HFFc6 (cell line): ENCODE results near the gene TRIP11. TPM values are rescaled to one million over a fixed set of nuclear protein-coding genes. Genes with fewer than 3 reads are reported as not detected.
A peak's percentile ranks its signal among the peaks of the same experiment; 100 is the strongest.
"Not testable (repeated sequence)": the region's sequence is repeated elsewhere in the genome, so short reads cannot be mapped to it uniquely, and the experiment has no call there.

Source experiments
- DNase-seq: peaks from one replicate; pipeline ENCODE4 v3.0.0-alpha.2; 2018
- H3K27ac Mint-ChIP-seq: 2 replicates; pipeline ENCODE4 v1.8.0; 2020; ENCODE audit warnings: mild to moderate bottlenecking, mixed read lengths
- H3K27me3 Mint-ChIP-seq: 2 replicates; pipeline ENCODE4 v1.8.0; 2021; ENCODE audit warnings: mild to moderate bottlenecking, moderate library complexity, mixed read lengths; ENCODE audit not compliant: insufficient read depth
- H3K36me3 Mint-ChIP-seq: 2 replicates; pipeline ENCODE4 v1.8.0; 2021; ENCODE audit warnings: low read depth, mixed read lengths
- H3K4me1 Mint-ChIP-seq: 2 replicates; pipeline ENCODE4 v1.8.0; 2020; ENCODE audit warnings: low read depth, mixed read lengths
- H3K4me3 Mint-ChIP-seq: 2 replicates; pipeline ENCODE4 v1.8.0; 2020; ENCODE audit warnings: mild to moderate bottlenecking, moderate library complexity, mixed read lengths
- H3K9me3 Mint-ChIP-seq: 2 replicates; pipeline ENCODE4 v1.8.0; 2020; ENCODE audit warnings: mild to moderate bottlenecking, mixed read lengths
- CTCF ChIP-seq: fragments of 200-600 bp; sonication (generic); IDR thresholded peaks from 2 replicates; pipeline ENCODE4 v1.5.0; 2021; ENCODE audit warnings: antibody characterized with exemption, mild to moderate bottlenecking
- long read RNA-seq: library from polyadenylated mRNA; unstranded; transcript quantifications from one replicate; pipeline ENCODE4 v2.0.0, GENCODE V29; 2019
- total RNA-seq, 6 experiments: library from RNA; stranded (reverse); fragmentation: NEBNext Ultra II Directional; extraction: Animal tissue kit (Norgen Biotek cat#: 25700); gene quantifications; 2 replicates in 1 of 6; 3 replicates in 5 of 6; pipeline ENCODE4 v1.2.3, GENCODE V29; 2021

TRIP11 gene
- total RNA-seq, result 10 to 100 TPM; 54.6 to 62.0 (median 58.9) TPM
- long read RNA-seq, partial matches to known transcripts, result 57 of 73 reads
- long read RNA-seq, other reads (novel, unspliced or antisense), result 15 of 73 reads

GRCh38 chr14:92039719-92040430, at the start of gene TRIP11:
TRIP11 (minus strand) TSS chr14:92040059; CDS start chr14:92039685, 374 bp downstream.
- Mint-ChIP-seq H3K27ac (peak within 1 kb of the TSS; percentile 99), H3K27me3 (no peaks in the 10 kb centered on the region), H3K36me3 (peaks cover 12% of the 10 kb centered on the region; the same call in 1 of the 2 replicates), H3K4me3 (peak within 1 kb of the TSS; percentile 94), H3K9me3 (no peaks in the 10 kb centered on the region), H3K4me1 (peaks cover 38% of the 10 kb centered on the region)
- peak; percentile 92 for DNase-seq
- no peak for TF ChIP-seq CTCF

- H3K4me1 Mint-ChIP-seq, result no peaks in the 10 kb centered on the region
- TF ChIP-seq CTCF, result no peak
- H3K9me3 Mint-ChIP-seq, result no peaks in the 10 kb centered on the region
- no peak overlapping the region for H3K27ac Mint-ChIP-seq
- DNase-seq, result no peak
- H3K4me3 Mint-ChIP-seq, result no peak overlapping the region
- H3K36me3 Mint-ChIP-seq, result peaks cover 12% of the 10 kb centered on the region
- H3K27me3 Mint-ChIP-seq, result no peaks in the 10 kb centered on the region; the same call in 1 of the 2 replicates
Observed at GRCh38 chr14:92088494-92088893, 48.6 kb upstream of the TRIP11 start.

- Mint-ChIP-seq H3K4me3 (no peak overlapping the region), H3K4me1 (no peaks in the 10 kb centered on the region), H3K27ac (no peak overlapping the region), H3K36me3 (no peaks in the 10 kb centered on the region), H3K9me3 (no peaks in the 10 kb centered on the region), H3K27me3 (peaks cover 2% of the 10 kb centered on the region; the same call in 1 of the 2 replicates)
- DNase-seq, result no peak
- TF ChIP-seq CTCF, result no peak
Observed at GRCh38 chr14:92074555-92074954, 34.7 kb upstream of the TRIP11 start.

- H3K27me3 Mint-ChIP-seq, result no peaks in the 10 kb centered on the region; the same call in 1 of the 2 replicates
- H3K4me1 Mint-ChIP-seq, result no peaks in the 10 kb centered on the region
- no peak overlapping the region for H3K27ac Mint-ChIP-seq
- no peak for TF ChIP-seq CTCF
- no peak overlapping the region for H3K4me3 Mint-ChIP-seq
- H3K36me3 Mint-ChIP-seq, result no peaks in the 10 kb centered on the region; the same call in 1 of the 2 replicates
- no peak for DNase-seq
- H3K9me3 Mint-ChIP-seq, result no peaks in the 10 kb centered on the region
Observed at GRCh38 chr14:92058006-92058917, 18.4 kb upstream of the TRIP11 start.

- no peak for TF ChIP-seq CTCF
- Mint-ChIP-seq H3K4me3 (no peak overlapping the region), H3K36me3 (peaks cover 17% of the 10 kb centered on the region), H3K9me3 (peaks cover 15% of the 10 kb centered on the region; the same call in 1 of the 2 replicates), H3K27me3 (no peaks in the 10 kb centered on the region; the same call in 1 of the 2 replicates), H3K27ac (no peak overlapping the region), H3K4me1 (no peaks in the 10 kb centered on the region)
- DNase-seq, result no peak
Observed at GRCh38 chr14:92049781-92050180, 9.9 kb upstream of the TRIP11 start.

GRCh38 chr14:92049221-92049620, 9.4 kb upstream of the TRIP11 start:
- not testable (repeated sequence) for H3K4me3 Mint-ChIP-seq, H3K27me3 Mint-ChIP-seq, H3K27ac Mint-ChIP-seq, H3K4me1 Mint-ChIP-seq, DNase-seq
- H3K36me3 Mint-ChIP-seq, result peaks cover 17% of the 10 kb centered on the region
- H3K9me3 Mint-ChIP-seq, result peaks cover 15% of the 10 kb centered on the region; the same call in 1 of the 2 replicates

GRCh38 chr14:92045904-92046303, 6.0 kb upstream of the TRIP11 start:
- H3K4me3 Mint-ChIP-seq, H3K27me3 Mint-ChIP-seq, H3K27ac Mint-ChIP-seq, DNase-seq, H3K4me1 Mint-ChIP-seq: not testable (repeated sequence)
- Mint-ChIP-seq H3K9me3 (peaks cover 15% of the 10 kb centered on the region; the same call in 1 of the 2 replicates), H3K36me3 (peaks cover 17% of the 10 kb centered on the region)

GRCh38 chr14:92041766-92042165, 1.9 kb upstream of the TRIP11 start:
- H3K27ac Mint-ChIP-seq, H3K9me3 Mint-ChIP-seq, H3K4me3 Mint-ChIP-seq, DNase-seq, H3K27me3 Mint-ChIP-seq: not testable (repeated sequence)
- peaks cover 11% of the 10 kb centered on the region; the same call in 1 of the 2 replicates for H3K36me3 Mint-ChIP-seq
- peaks cover 28% of the 10 kb centered on the region for H3K4me1 Mint-ChIP-seq
